Stimulated activated CD8-positive, alpha-beta memory T cell treated with anti-CD3 and anti-CD28 coated beads, Interleukin-7, amount 100 ng/mL, for 48 hours (primary cell): ENCODE measurements around the gene ABHD13.

Experiments
- DNase-seq, 2 donors: peaks; one replicate each; pipeline ENCODE4 v3.0.0-alpha.2; 2020; ENCODE audit warnings: low read depth in 1 of 2; ENCODE audit errors: extremely low read depth in 1 of 2

ABHD13 gene

GRCh38 chr13:108281901-108282300 lies 63.7 kb downstream of the ABHD13 start:
- DNase-seq = no peak

DNA sequence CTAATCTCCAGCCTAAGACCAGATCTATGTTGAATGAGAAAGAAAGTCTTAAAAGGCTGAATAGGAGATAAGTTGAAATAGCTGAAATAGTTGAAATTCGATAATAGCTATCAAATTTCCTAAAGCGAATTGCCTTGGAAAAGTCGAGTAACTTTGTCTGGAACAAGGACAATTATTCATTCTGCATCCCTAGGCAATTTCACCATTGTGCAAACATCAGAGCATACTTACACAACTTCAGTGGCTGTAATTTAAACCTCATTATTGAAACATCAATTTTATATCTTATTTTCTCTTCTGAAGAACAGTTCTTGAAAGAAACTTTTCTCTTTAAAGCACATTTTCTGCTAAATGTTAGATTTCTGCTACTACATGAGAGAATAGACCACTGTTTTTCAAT lies 64.9 kb downstream of the ABHD13 start:
- no peak for DNase-seq
